Stimulated activated CD8-positive, alpha-beta memory T cell treated with anti-CD3 and anti-CD28 coated beads, Interleukin-15, amount 100 ng/mL, for 4 hours (primary cell): ENCODE results near the gene HPSE2.

Experiments used
- DNase-seq, 2 donors: peaks; one replicate each; pipeline ENCODE4 v3.0.0-alpha.2; 2020; ENCODE audit warnings: low read depth in 2 of 2

Gene HPSE2

GRCh38 chr10:98415731-98416119, 819.9 kb downstream of the HPSE2 start:
- no peak for DNase-seq

- DNase-seq: peak in 1 of 2 donors; percentile 4
These were observed 820.5 kb downstream of the HPSE2 start, which contains the start of gene PYROXD2 for GRCh38 chr10:98414932-98415730. PYROXD2 (minus strand) TSS chr10:98415182; CDS start chr10:98415135, 47 bp downstream.

- DNase-seq: no peak
These were observed 821.1 kb downstream of the HPSE2 start for GRCh38 chr10:98414578-98414931.

- DNase-seq: no peak
These were observed 823.9 kb downstream of the HPSE2 start for GRCh38 chr10:98411768-98412167.

- DNase-seq: no peak
These were observed 824.5 kb downstream of the HPSE2 start for GRCh38 chr10:98411166-98411565.

- no peak for DNase-seq
These were observed 824.9 kb downstream of the HPSE2 start for GRCh38 chr10:98410759-98411158.

- no peak for DNase-seq
These were observed 825.4 kb downstream of the HPSE2 start for GRCh38 chr10:98410135-98410743.

GRCh38 chr10:98408799-98409198, 826.9 kb downstream of the HPSE2 start:
- no peak for DNase-seq

- no peak for DNase-seq
These were observed 827.9 kb downstream of the HPSE2 start for GRCh38 chr10:98407744-98408241.
